Fibroblast of lung (primary cell): ENCODE results near the gene LPP. TPM values are rescaled to one million over a fixed set of nuclear protein-coding genes. Genes with fewer than 3 reads are reported as not detected.

ENCODE experiments used
- DNase-seq, 2 donors: peaks; one replicate each; pipeline versions ENCODE4 v3.0.0 to v3.0.0-alpha.2; 2010; ENCODE audit warnings: low read depth in 2 of 2
- H2AFZ ChIP-seq: 2 replicates; pipeline ENCODE4 v1.5.1; 2012; ENCODE audit warnings: low read length, control low read depth, inconsistent platforms
- H3K27ac ChIP-seq: 2 replicates; pipeline ENCODE4 v1.5.1; 2011; ENCODE audit warnings: low read length, control low read depth; ENCODE audit not compliant: insufficient read depth
- H3K27me3 ChIP-seq: 2 replicates; pipeline ENCODE4 v1.5.1; 2011; ENCODE audit warnings: mild to moderate bottlenecking, low read length; ENCODE audit not compliant: control insufficient read depth, insufficient read depth
- H3K36me3 ChIP-seq: 2 replicates; pipeline ENCODE4 v1.5.1; 2011; ENCODE audit warnings: low read length; ENCODE audit not compliant: control insufficient read depth, insufficient read depth
- H3K4me1 ChIP-seq: 2 replicates; pipeline ENCODE4 v1.5.1; 2011; ENCODE audit warnings: low read length; ENCODE audit not compliant: control insufficient read depth, insufficient read depth; ENCODE audit errors: extremely low read depth
- H3K4me2 ChIP-seq: 2 replicates; pipeline ENCODE4 v1.5.1; 2011; ENCODE audit warnings: low read length, control low read depth; ENCODE audit not compliant: insufficient read depth; ENCODE audit errors: extremely low read depth
- H3K4me3 ChIP-seq, 4 experiments: fragments of 200-600 bp in 1 of 4; sonication (generic) in 1 of 4; replicated peaks in 1 of 4; 2 replicates each; pipeline ENCODE4 v1.5.1; 2011 to 2016; ENCODE audit warnings: low read length in 4 of 4, low read depth in 3 of 4, mild to moderate bottlenecking in 3 of 4, control low read depth in 2 of 4, inconsistent platforms in 1 of 4, mixed read lengths in 1 of 4; ENCODE audit not compliant: insufficient read depth in 1 of 4; ENCODE audit errors: control extremely low read depth in 1 of 4
- H3K79me2 ChIP-seq: 2 replicates; pipeline ENCODE4 v1.5.1; 2012; ENCODE audit warnings: mild to moderate bottlenecking, low read length, inconsistent platforms; ENCODE audit not compliant: control insufficient read depth, insufficient read depth
- H3K9ac ChIP-seq: 2 replicates; pipeline ENCODE4 v1.5.1; 2011; ENCODE audit warnings: mild to moderate bottlenecking, low read length, control low read depth; ENCODE audit not compliant: insufficient read depth
- H3K9me3 ChIP-seq: 2 replicates; pipeline ENCODE4 v1.5.1; 2012; ENCODE audit warnings: low read depth, low read length; ENCODE audit not compliant: control insufficient read depth, insufficient read depth
- H4K20me1 ChIP-seq: 2 replicates; pipeline ENCODE4 v1.5.1; 2011; ENCODE audit warnings: low read length; ENCODE audit not compliant: control insufficient read depth, insufficient read depth; ENCODE audit errors: extremely low read depth
- EZH2 ChIP-seq: IDR thresholded peaks from 2 replicates; pipeline ENCODE4 v1.5.1; 2012; ENCODE audit warnings: low read length, control low read depth, mild to moderate bottlenecking; ENCODE audit errors: missing control alignments
- polyA plus RNA-seq, 2 donors: library from polyadenylated mRNA; depleted of rRNA in 1 of 2; stranded (reverse) in 1 of 2; unstranded in 1 of 2; fragments of >200 nt; gene quantifications; 2 replicates each; pipeline ENCODE4 v1.2.1, GENCODE V29; 2011 to 2012; ENCODE audit warnings: missing spikeins in 1 of 2
- total RNA-seq: library from RNA; depleted of rRNA; stranded (reverse); fragments of >200 nt; gene quantifications from 2 replicates; pipeline ENCODE4 v1.2.1, GENCODE V29; 2014
- TF ChIP-seq, protein P1 (sequence below), 2 donors: IDR thresholded peaks in 1 of 2; conservative IDR thresholded peaks in 1 of 2; 1 replicate in 1 of 2; 2 replicates in 1 of 2; pipeline ENCODE4 v1.5.1; 2011 to 2012; ENCODE audit warnings: low read length in 2 of 2, control low read depth in 1 of 2, inconsistent platforms in 1 of 2, low read depth in 1 of 2, mild to moderate bottlenecking in 1 of 2

LPP gene
- total and polyA plus RNA-seq, 2 donors (not counting 1 experiment from before 2014, with no cell fraction given) = 69.0 to 124 TPM

- TF ChIP-seq, protein P1, sequence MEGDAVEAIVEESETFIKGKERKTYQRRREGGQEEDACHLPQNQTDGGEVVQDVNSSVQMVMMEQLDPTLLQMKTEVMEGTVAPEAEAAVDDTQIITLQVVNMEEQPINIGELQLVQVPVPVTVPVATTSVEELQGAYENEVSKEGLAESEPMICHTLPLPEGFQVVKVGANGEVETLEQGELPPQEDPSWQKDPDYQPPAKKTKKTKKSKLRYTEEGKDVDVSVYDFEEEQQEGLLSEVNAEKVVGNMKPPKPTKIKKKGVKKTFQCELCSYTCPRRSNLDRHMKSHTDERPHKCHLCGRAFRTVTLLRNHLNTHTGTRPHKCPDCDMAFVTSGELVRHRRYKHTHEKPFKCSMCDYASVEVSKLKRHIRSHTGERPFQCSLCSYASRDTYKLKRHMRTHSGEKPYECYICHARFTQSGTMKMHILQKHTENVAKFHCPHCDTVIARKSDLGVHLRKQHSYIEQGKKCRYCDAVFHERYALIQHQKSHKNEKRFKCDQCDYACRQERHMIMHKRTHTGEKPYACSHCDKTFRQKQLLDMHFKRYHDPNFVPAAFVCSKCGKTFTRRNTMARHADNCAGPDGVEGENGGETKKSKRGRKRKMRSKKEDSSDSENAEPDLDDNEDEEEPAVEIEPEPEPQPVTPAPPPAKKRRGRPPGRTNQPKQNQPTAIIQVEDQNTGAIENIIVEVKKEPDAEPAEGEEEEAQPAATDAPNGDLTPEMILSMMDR (conservative IDR thresholded peaks at IDR 0.05 in 1 of 2, IDR thresholded peaks at IDR 0.05 in 1 of 2; ENCODE audit: low read depth in 1 of 2, low read length in 2 of 2) = no peak
- TF ChIP-seq EZH2 = no peak
- Histone ChIP-seq H3K79me2 (no peaks in the 10 kb centered on the region), H3K36me3 (no peaks in the 10 kb centered on the region), H3K27ac (no peak overlapping the region), H3K9ac (no peak overlapping the region), H3K4me1 (peaks cover 13% of the 10 kb centered on the region), H4K20me1 (no peaks in the 10 kb centered on the region), H2AFZ (no peak overlapping the region), H3K4me2 (no peak overlapping the region), H3K27me3 (no peaks in the 10 kb centered on the region), H3K9me3 (no peaks in the 10 kb centered on the region), H3K4me3 (no peak overlapping the region)
- no peak for DNase-seq
These were observed 427.8 kb downstream of the LPP start for GRCh38 chr3:188581792-188582191.

GRCh38 chr3:188583341-188584161 lies 429.6 kb downstream of the LPP start:
- Histone ChIP-seq H3K9me3 (no peaks in the 10 kb centered on the region), H3K4me2 (peak overlapping the region; percentile 26), H3K27ac (peak overlapping the region; percentile 3), H3K79me2 (no peaks in the 10 kb centered on the region), H2AFZ (no peak overlapping the region), H3K9ac (no peak overlapping the region), H4K20me1 (no peaks in the 10 kb centered on the region), H3K4me1 (peaks cover 12% of the 10 kb centered on the region), H3K4me3 (no peak overlapping the region), H3K27me3 (no peaks in the 10 kb centered on the region), H3K36me3 (no peaks in the 10 kb centered on the region)
- DNase-seq = peak in 1 of 2 donors; percentile 39
- TF ChIP-seq, protein P1 (conservative IDR thresholded peaks at IDR 0.05 in 1 of 2, IDR thresholded peaks at IDR 0.05 in 1 of 2; ENCODE audit: low read depth in 1 of 2, low read length in 2 of 2) = no peak
- TF ChIP-seq EZH2 = no peak

DNA sequence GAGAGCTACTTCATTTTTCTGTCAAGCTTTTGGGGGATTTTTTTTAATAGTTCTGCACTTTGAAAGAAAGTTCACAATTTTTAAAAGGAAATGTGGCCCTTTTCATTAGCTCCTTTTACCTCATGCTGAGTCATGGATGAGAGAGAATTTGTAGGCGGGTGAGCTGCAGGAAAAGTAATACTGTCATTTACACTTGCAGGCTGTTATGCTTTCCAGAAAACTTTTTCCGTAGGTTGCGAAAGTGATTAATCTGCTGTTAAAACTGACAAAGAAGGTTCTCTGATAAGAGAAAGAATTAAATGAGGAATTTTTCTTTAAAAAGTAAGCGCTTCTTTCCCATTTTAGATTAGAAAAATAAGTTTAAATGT lies 430.2 kb downstream of the LPP start:
- no peak overlapping the region for H3K9ac ChIP-seq
- H3K9me3 ChIP-seq = no peaks in the 10 kb centered on the region
- no peak overlapping the region for H2AFZ ChIP-seq
- peak; percentile 77 to 93 for DNase-seq
- H3K36me3 ChIP-seq = no peaks in the 10 kb centered on the region
- H3K4me1 ChIP-seq = peaks cover 9% of the 10 kb centered on the region
- peak overlapping the region; percentile 62 for H3K4me2 ChIP-seq
- H3K27me3 ChIP-seq = no peaks in the 10 kb centered on the region
- H3K79me2 ChIP-seq = peaks cover 2% of the 10 kb centered on the region
- H3K27ac ChIP-seq = peak overlapping the region; percentile 3
- peak overlapping the region in 1 of 4 experiments; percentile 8 for H3K4me3 ChIP-seq
- no peak for TF ChIP-seq EZH2
- TF ChIP-seq, protein P1 (conservative IDR thresholded peaks at IDR 0.05 in 1 of 2, IDR thresholded peaks at IDR 0.05 in 1 of 2; ENCODE audit: low read depth in 1 of 2, low read length in 2 of 2) = no peak
- no peaks in the 10 kb centered on the region for H4K20me1 ChIP-seq
